ENCODE data around the gene CCDC172. TPM values are rescaled to one million over a fixed set of nuclear protein-coding genes. Genes with fewer than 3 reads are reported as not detected.

Gene CCDC172
- polyA plus RNA-seq (ENCODE audit: insufficient read depth in 1 of 5, insufficient read length in 5 of 5, low replicate concordance in 1 of 5): not detected
- long read RNA-seq, donor 1: 0 reads
- long read RNA-seq, donor 2: 0 reads
- long read RNA-seq, donor 3: 0 reads
- long read RNA-seq, donor 4: 0 reads
- long read RNA-seq, donor 5: 0 reads
- long read RNA-seq, donor 6: 0 reads
- long read RNA-seq, donor 7: 0 reads
- long read RNA-seq, donor 8: 0 reads

GRCh38 chr10:116324227-116324950 lies at the start of gene CCDC172:
Gene CCDC172, plus strand, starts transcription at chr10:116324448. Its CDS starts 564 bp downstream, at chr10:116325012.
- DNase-seq: no peak

GRCh38 chr10:116276981-116277380 lies 47.3 kb upstream of the CCDC172 start:
- DNase-seq: no peak

GRCh38 chr10:116278846-116279245 lies 45.4 kb upstream of the CCDC172 start:
- no peak for DNase-seq

GRCh38 chr10:116281775-116282174 lies 42.5 kb upstream of the CCDC172 start:
- DNase-seq: no peak

GRCh38 chr10:116286626-116287200 lies 37.5 kb upstream of the CCDC172 start:
- no peak for DNase-seq

- DNase-seq: peak; percentile 33 to 57
Measured at GRCh38 chr10:116287906-116288501, 36.2 kb upstream of the CCDC172 start.

GRCh38 chr10:116289652-116290051 lies 34.6 kb upstream of the CCDC172 start:
- DNase-seq: no peak

- no peak for DNase-seq
Measured at GRCh38 chr10:116292493-116292892, 31.8 kb upstream of the CCDC172 start.

GRCh38 chr10:116296291-116296721 lies 27.9 kb upstream of the CCDC172 start:
- DNase-seq: no peak

GRCh38 chr10:116298586-116298985 lies 25.7 kb upstream of the CCDC172 start:
- no peak for DNase-seq

- no peak for DNase-seq
Measured at GRCh38 chr10:116300542-116300941, 23.7 kb upstream of the CCDC172 start.

GRCh38 chr10:116304923-116305322 lies 19.3 kb upstream of the CCDC172 start:
- no peak for DNase-seq

- DNase-seq: no peak
Measured at GRCh38 chr10:116306847-116307246, 17.4 kb upstream of the CCDC172 start.

- no peak for DNase-seq
Measured at GRCh38 chr10:116307455-116307854, 16.8 kb upstream of the CCDC172 start.

- no peak for DNase-seq
Measured at GRCh38 chr10:116311016-116311415, 13.2 kb upstream of the CCDC172 start.

GRCh38 chr10:116311706-116312490 lies 12.3 kb upstream of the CCDC172 start:
- no peak for DNase-seq

- no peak for DNase-seq
Measured at GRCh38 chr10:116312548-116312947, 11.7 kb upstream of the CCDC172 start.

- no peak for DNase-seq
Measured at GRCh38 chr10:116316503-116316902, 7.7 kb upstream of the CCDC172 start.

- no peak for DNase-seq
Measured at GRCh38 chr10:116324951-116325635, 845 bp downstream of the CCDC172 start.

GRCh38 chr10:116325987-116326386 lies 1.7 kb downstream of the CCDC172 start:
- DNase-seq: no peak

GRCh38 chr10:116329153-116329552 lies 4.9 kb downstream of the CCDC172 start:
- DNase-seq: no peak
